ENCODE data around the gene ETV6. TPM values are rescaled to one million over a fixed set of nuclear protein-coding genes. Genes with fewer than 3 reads are reported as not detected.

Gene ETV6
- total RNA-seq, 1 experiment from 2014 or later, result 14.1 TPM

DNA sequence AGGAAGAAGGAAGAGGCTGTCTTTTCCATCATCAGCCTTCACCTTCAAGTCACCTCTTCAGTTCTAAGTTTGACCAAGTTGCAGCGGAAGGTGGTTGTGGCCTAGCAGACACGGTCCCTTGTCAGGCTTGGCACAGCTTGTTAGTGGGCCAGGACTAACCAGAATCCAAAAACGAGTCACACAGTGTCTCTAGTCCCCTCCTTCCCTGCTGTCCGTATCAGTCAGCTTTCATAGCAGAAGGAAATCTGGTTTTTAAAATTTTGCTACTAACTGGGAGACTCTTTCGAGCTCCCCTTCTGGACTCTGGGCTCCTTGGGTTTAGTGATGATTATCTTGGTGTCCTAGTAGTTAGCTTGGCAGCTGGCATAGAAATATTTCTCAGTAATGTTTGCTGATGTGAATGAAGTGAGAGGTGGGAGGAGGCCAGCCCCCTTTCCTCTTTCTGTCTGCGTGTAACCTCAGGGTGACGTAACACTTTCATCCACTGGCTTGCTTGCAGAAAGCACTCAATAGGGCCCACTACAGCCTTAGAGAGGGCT, 3.8 kb downstream of the ETV6 start:
- DNase-seq (ENCODE audit: low read depth, low spot score), result no peak
- Histone ChIP-seq H3K4me3 (replicated peaks in 1 of 2; ENCODE audit: low read depth in 1 of 2, low read length in 2 of 2) (no peak overlapping the region), H2AFZ (ENCODE audit: low read depth, low read length, poor library complexity, severe bottlenecking) (no peak overlapping the region), H3K4me2 (ENCODE audit: low read length) (no peak overlapping the region), H3K27me3 (ENCODE audit: insufficient read depth, low read length) (no peaks in the 10 kb centered on the region), H3K9me2 (ENCODE audit: insufficient read depth) (no peaks in the 10 kb centered on the region), H3K27ac (ENCODE audit: low read depth, low read length) (no peak overlapping the region), H3K36me3 (ENCODE audit: control insufficient read depth in 1 of 2, insufficient read depth in 2 of 2, low read length in 2 of 2) (no peaks in the 10 kb centered on the region; a peak in 1 of 4 replicates), H3K9ac (ENCODE audit: low read length) (no peak overlapping the region), H3K9me3 (ENCODE audit: control insufficient read depth in 1 of 2, insufficient read depth in 1 of 2, low read depth in 1 of 2, low read length in 2 of 2) (no peaks in the 10 kb centered on the region), H4K20me1 (ENCODE audit: insufficient read depth) (no peaks in the 10 kb centered on the region), H3K79me2 (ENCODE audit: insufficient read depth, low read length) (0 out of 2 replicates have a peak, but pooled peaks cover 6% of the 10 kb centered on the region), H3K4me1 (ENCODE audit: control insufficient read depth in 1 of 2, insufficient read depth in 2 of 2, low read length in 2 of 2) (peaks cover 5 to 19% of the 10 kb centered on the region in 2 experiments; a peak in 3 of 4 replicates)
- BruUV-seq (replicated peaks), result no TSS peak
- ChIA-PET RAD21 (ENCODE audit: low non-redundant PET in 1 of 2, low total read pairs in 2 of 2, uncharacterized antibody in 2 of 2, unreplicated experiment in 2 of 2) (no interaction called here), CTCF (no interaction called here), POLR2A (no interaction called here)
- intact Hi-C loops (cut with micrococcal nuclease), result no loop called here
- TF ChIP-seq ZNF274 (IDR thresholded peaks at IDR 0.05; ENCODE audit: low read depth, low read length) (no peak), CBX3 (IDR thresholded peaks at IDR 0.05; ENCODE audit: low read depth) (no peak), CEBPB (IDR thresholded peaks at IDR 0.05; ENCODE audit: low read depth) (no peak), JUND (IDR thresholded peaks at IDR 0.05) (no peak)
- TF ChIP-seq, protein P1, sequence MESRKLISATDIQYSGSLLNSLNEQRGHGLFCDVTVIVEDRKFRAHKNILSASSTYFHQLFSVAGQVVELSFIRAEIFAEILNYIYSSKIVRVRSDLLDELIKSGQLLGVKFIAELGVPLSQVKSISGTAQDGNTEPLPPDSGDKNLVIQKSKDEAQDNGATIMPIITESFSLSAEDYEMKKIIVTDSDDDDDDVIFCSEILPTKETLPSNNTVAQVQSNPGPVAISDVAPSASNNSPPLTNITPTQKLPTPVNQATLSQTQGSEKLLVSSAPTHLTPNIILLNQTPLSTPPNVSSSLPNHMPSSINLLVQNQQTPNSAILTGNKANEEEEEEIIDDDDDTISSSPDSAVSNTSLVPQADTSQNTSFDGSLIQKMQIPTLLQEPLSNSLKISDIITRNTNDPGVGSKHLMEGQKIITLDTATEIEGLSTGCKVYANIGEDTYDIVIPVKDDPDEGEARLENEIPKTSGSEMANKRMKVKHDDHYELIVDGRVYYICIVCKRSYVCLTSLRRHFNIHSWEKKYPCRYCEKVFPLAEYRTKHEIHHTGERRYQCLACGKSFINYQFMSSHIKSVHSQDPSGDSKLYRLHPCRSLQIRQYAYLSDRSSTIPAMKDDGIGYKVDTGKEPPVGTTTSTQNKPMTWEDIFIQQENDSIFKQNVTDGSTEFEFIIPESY (IDR thresholded peaks at IDR 0.05; ENCODE audit: extremely low read depth, insufficient replicate concordance, low read length), result no peak
- no peak for ATAC-seq

DNA sequence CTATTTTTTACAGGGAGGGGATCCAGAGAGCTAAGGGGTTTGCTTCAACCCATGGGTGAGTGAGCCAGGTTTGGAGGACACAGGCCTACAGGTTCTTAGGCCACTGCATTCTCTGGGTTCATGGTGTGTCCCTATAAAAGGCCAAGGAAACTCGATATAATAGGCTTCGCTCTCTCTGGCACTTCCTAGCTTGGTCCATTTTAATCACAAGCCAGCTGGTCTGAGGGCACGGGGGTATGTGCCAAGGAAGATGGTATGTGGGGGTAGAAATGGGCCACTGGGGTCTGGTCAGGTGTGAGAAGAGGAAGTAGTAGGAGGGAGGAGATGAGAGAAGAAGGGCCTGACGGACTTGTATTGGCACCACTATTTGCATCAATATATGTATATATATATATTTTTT, 4.9 kb downstream of the ETV6 start:
- ChIA-PET CTCF (no interaction called here), POLR2A (no interaction called here)
- intact Hi-C loops (cut with micrococcal nuclease), result no loop called here

More for the DNA sequence above, 4.9 kb downstream of the ETV6 start:
- Histone ChIP-seq H3K36me3 (ENCODE audit: control insufficient read depth in 1 of 2, insufficient read depth in 2 of 2, low read length in 2 of 2) (no peaks in the 10 kb centered on the region; a peak in 1 of 4 replicates), H4K20me1 (ENCODE audit: insufficient read depth) (no peaks in the 10 kb centered on the region), H3K9me2 (ENCODE audit: insufficient read depth) (no peaks in the 10 kb centered on the region), H3K27ac (ENCODE audit: low read depth, low read length) (no peak overlapping the region), H3K27me3 (ENCODE audit: insufficient read depth, low read length) (no peaks in the 10 kb centered on the region), H3K4me3 (replicated peaks in 1 of 2; ENCODE audit: low read depth in 1 of 2, low read length in 2 of 2) (no peak overlapping the region), H3K9ac (ENCODE audit: low read length) (no peak overlapping the region), H3K4me2 (ENCODE audit: low read length) (no peak overlapping the region), H2AFZ (ENCODE audit: low read depth, low read length, poor library complexity, severe bottlenecking) (no peak overlapping the region), H3K79me2 (ENCODE audit: insufficient read depth, low read length) (0 out of 2 replicates have a peak, but pooled peaks cover 6% of the 10 kb centered on the region), H3K9me3 (ENCODE audit: control insufficient read depth in 1 of 2, insufficient read depth in 1 of 2, low read depth in 1 of 2, low read length in 2 of 2) (no peaks in the 10 kb centered on the region), H3K4me1 (ENCODE audit: control insufficient read depth in 1 of 2, insufficient read depth in 2 of 2, low read length in 2 of 2) (peaks cover 6 to 23% of the 10 kb centered on the region in 2 experiments; a peak in 3 of 4 replicates)
- RAD21 ChIA-PET (ENCODE audit: low non-redundant PET in 1 of 2, low total read pairs in 2 of 2, uncharacterized antibody in 2 of 2, unreplicated experiment in 2 of 2), result no interaction called here
- no peak for TF ChIP-seq ZFX (IDR thresholded peaks at IDR 0.05)
- TF ChIP-seq EZH2phosphoT487 (IDR thresholded peaks at IDR 0.05; ENCODE audit: borderline replicate concordance), result no peak
- TF ChIP-seq, protein P2, sequence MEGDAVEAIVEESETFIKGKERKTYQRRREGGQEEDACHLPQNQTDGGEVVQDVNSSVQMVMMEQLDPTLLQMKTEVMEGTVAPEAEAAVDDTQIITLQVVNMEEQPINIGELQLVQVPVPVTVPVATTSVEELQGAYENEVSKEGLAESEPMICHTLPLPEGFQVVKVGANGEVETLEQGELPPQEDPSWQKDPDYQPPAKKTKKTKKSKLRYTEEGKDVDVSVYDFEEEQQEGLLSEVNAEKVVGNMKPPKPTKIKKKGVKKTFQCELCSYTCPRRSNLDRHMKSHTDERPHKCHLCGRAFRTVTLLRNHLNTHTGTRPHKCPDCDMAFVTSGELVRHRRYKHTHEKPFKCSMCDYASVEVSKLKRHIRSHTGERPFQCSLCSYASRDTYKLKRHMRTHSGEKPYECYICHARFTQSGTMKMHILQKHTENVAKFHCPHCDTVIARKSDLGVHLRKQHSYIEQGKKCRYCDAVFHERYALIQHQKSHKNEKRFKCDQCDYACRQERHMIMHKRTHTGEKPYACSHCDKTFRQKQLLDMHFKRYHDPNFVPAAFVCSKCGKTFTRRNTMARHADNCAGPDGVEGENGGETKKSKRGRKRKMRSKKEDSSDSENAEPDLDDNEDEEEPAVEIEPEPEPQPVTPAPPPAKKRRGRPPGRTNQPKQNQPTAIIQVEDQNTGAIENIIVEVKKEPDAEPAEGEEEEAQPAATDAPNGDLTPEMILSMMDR (IDR thresholded peaks at IDR 0.05 in 2 of 3, conservative IDR thresholded peaks at IDR 0.05 in 1 of 3; ENCODE audit: borderline replicate concordance in 1 of 3, insufficient read depth in 1 of 3, low read depth in 2 of 3, low read length in 2 of 3), result no peak
- no TSS peak for BruUV-seq (replicated peaks)
- ATAC-seq (no peak), DNase-seq (ENCODE audit: low read depth, low spot score) (no peak)
